Astrocyte (in vitro differentiated cells and primary cell): ENCODE measurements around the gene ZNF155. TPM values are rescaled to one million over a fixed set of nuclear protein-coding genes. Genes with fewer than 3 reads are reported as not detected.
"Not testable (repeated sequence)": the region's sequence is repeated elsewhere in the genome, so short reads cannot be mapped to it uniquely, and the experiment has no call there.

Source experiments
- DNase-seq: peaks from one replicate; pipeline ENCODE4 v3.0.0-alpha.2; 2010; ENCODE audit warnings: low read depth
- FAIRE-seq: peaks from 2 replicates; lab custom pipeline; 2011; peaks lifted over from hg19 to GRCh38; lab: Jason Lieb, UNC
- H2AFZ ChIP-seq: 2 replicates; pipeline ENCODE4 v1.6.0; 2012; ENCODE audit warnings: low read depth, low read length, inconsistent platforms
- H3K27ac ChIP-seq: 2 replicates; pipeline ENCODE4 v1.5.1; 2011; ENCODE audit warnings: low read depth, low read length, inconsistent platforms
- H3K27me3 ChIP-seq: 2 replicates; pipeline ENCODE4 v1.6.0; 2011; ENCODE audit warnings: low read length, inconsistent platforms; ENCODE audit not compliant: insufficient read depth
- H3K36me3 ChIP-seq: 2 replicates; pipeline ENCODE4 v1.5.1; 2011; ENCODE audit warnings: low read length, inconsistent platforms; ENCODE audit not compliant: insufficient read depth
- H3K4me1 ChIP-seq: 2 replicates; pipeline ENCODE4 v1.5.1; 2011; ENCODE audit warnings: low read length, inconsistent platforms; ENCODE audit not compliant: insufficient read depth
- H3K4me2 ChIP-seq: 2 replicates; pipeline ENCODE4 v1.6.0; 2012; ENCODE audit warnings: low read length, inconsistent platforms
- H3K4me3 ChIP-seq: 2 replicates; pipeline ENCODE4 v1.5.1; 2011; ENCODE audit warnings: low read depth, mild to moderate bottlenecking, low read length, inconsistent platforms; ENCODE audit not compliant: insufficient read depth
- H3K79me2 ChIP-seq: 2 replicates; pipeline ENCODE4 v1.6.0; 2012; ENCODE audit warnings: mild to moderate bottlenecking, low read length, inconsistent platforms; ENCODE audit not compliant: insufficient read depth
- H3K9ac ChIP-seq: 2 replicates; pipeline ENCODE4 v1.6.0; 2012; ENCODE audit warnings: mild to moderate bottlenecking, low read length, inconsistent platforms
- H3K9me3 ChIP-seq: 2 replicates; pipeline ENCODE4 v1.5.1; 2012; ENCODE audit warnings: low read depth, mild to moderate bottlenecking, low read length, inconsistent platforms; ENCODE audit not compliant: insufficient read depth
- H4K20me1 ChIP-seq: 2 replicates; pipeline ENCODE4 v1.6.0; 2012; ENCODE audit warnings: low read length, inconsistent platforms; ENCODE audit not compliant: insufficient read depth
- H3K27ac Mint-ChIP-seq: one replicate; pipeline ENCODE4 v1.8.0; 2021; ENCODE audit warnings: mild to moderate bottlenecking, mixed read lengths; ENCODE audit not compliant: unreplicated experiment
- H3K27me3 Mint-ChIP-seq: one replicate; pipeline ENCODE4 v1.8.0; 2021; ENCODE audit warnings: low read depth, mixed read lengths; ENCODE audit not compliant: unreplicated experiment
- H3K36me3 Mint-ChIP-seq: one replicate; pipeline ENCODE4 v1.8.0; 2021; ENCODE audit warnings: low read depth, mixed read lengths; ENCODE audit not compliant: unreplicated experiment
- H3K4me1 Mint-ChIP-seq: one replicate; pipeline ENCODE4 v1.8.0; 2021; ENCODE audit warnings: low read depth, mixed read lengths; ENCODE audit not compliant: unreplicated experiment
- H3K4me3 Mint-ChIP-seq: one replicate; pipeline ENCODE4 v1.8.0; 2021; ENCODE audit warnings: mild to moderate bottlenecking, moderate library complexity, mixed read lengths; ENCODE audit not compliant: unreplicated experiment
- H3K9me3 Mint-ChIP-seq: one replicate; pipeline ENCODE4 v1.8.0; 2021; ENCODE audit warnings: mild to moderate bottlenecking, mixed read lengths; ENCODE audit not compliant: unreplicated experiment
- EZH2 ChIP-seq: IDR thresholded peaks from 2 replicates; pipeline ENCODE4 v1.6.1; 2012; ENCODE audit warnings: mild to moderate bottlenecking, low read length, inconsistent platforms; ENCODE audit not compliant: insufficient read depth
- total RNA-seq: library from RNA; stranded (reverse); gene quantifications from 2 replicates; pipeline ENCODE4 v1.2.1, GENCODE V29; 2021
- TF ChIP-seq, protein P1 (sequence below): IDR thresholded peaks from 2 replicates; pipeline ENCODE4 v1.5.1; 2011; ENCODE audit warnings: low read depth, mild to moderate bottlenecking, inconsistent platforms, low read length, moderate library complexity; ENCODE audit not compliant: insufficient read depth

The ZNF155 gene
- total RNA-seq, 1 donor from 2014 or later = 6.2 TPM

DNA sequence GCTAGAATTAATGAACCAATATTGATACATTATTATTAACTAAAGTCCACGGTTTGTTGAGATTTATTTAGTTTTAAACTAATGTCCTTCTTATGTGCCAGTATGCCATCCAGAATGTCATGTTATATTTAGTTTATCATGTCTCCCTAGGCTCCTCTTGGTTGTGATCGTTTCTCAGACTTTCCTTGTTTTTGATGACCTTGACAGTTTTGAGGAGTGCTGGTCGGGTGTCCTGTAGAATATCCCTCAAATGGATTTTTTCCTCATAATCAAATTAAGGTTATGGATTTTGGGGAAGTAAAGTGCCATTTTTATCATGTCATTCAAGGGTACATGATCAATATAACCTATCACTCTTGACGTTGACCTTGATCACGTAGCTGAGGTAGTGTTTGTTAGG is 42.8 kb upstream of the ZNF155 start:
- H3K4me1 ChIP-seq = no peaks in the 10 kb centered on the region
- TF ChIP-seq, protein P1, sequence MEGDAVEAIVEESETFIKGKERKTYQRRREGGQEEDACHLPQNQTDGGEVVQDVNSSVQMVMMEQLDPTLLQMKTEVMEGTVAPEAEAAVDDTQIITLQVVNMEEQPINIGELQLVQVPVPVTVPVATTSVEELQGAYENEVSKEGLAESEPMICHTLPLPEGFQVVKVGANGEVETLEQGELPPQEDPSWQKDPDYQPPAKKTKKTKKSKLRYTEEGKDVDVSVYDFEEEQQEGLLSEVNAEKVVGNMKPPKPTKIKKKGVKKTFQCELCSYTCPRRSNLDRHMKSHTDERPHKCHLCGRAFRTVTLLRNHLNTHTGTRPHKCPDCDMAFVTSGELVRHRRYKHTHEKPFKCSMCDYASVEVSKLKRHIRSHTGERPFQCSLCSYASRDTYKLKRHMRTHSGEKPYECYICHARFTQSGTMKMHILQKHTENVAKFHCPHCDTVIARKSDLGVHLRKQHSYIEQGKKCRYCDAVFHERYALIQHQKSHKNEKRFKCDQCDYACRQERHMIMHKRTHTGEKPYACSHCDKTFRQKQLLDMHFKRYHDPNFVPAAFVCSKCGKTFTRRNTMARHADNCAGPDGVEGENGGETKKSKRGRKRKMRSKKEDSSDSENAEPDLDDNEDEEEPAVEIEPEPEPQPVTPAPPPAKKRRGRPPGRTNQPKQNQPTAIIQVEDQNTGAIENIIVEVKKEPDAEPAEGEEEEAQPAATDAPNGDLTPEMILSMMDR = no peak
- no peak for TF ChIP-seq EZH2
- Mint-ChIP-seq H3K36me3 (no peaks in the 10 kb centered on the region), H3K4me1 (no peaks in the 10 kb centered on the region), H3K27me3 (peaks cover 7% of the 10 kb centered on the region), H3K9me3 (no peaks in the 10 kb centered on the region), H3K4me3 (no peak overlapping the region), H3K27ac (no peak overlapping the region)
- H3K27ac ChIP-seq = no peak overlapping the region
- no peaks in the 10 kb centered on the region for H3K79me2 ChIP-seq
- H4K20me1 ChIP-seq = no peaks in the 10 kb centered on the region
- H3K9me3 ChIP-seq = no peaks in the 10 kb centered on the region
- H3K9ac ChIP-seq = no peak overlapping the region
- no peak overlapping the region for H3K4me2 ChIP-seq
- no peak overlapping the region for H2AFZ ChIP-seq
- H3K27me3 ChIP-seq = no peaks in the 10 kb centered on the region
- FAIRE-seq (no peak), DNase-seq (no peak)
- no peak overlapping the region for H3K4me3 ChIP-seq
- no peaks in the 10 kb centered on the region for H3K36me3 ChIP-seq

DNA sequence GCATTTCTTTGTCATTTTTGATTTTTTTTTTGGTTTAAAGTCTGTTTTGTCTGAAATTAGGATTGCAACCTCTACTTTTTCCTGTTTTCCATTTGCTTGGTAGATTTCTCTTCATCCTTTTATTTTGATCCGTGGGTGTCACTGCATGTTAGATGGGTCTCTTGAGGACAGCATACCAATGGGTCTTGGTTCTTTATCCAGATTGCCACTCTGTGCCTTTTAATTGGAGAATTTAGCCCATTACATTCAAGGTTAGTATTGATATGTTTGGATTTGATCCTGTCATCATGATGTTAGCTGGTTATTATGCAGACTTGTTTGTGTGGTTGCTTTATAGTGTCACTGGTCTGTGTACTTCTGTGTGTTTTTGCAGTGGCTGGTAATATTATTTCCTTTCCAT is 36.6 kb upstream of the ZNF155 start:
- peaks cover 21% of the 10 kb centered on the region for H3K9me3 Mint-ChIP-seq
- not testable (repeated sequence) for H3K4me1 ChIP-seq, H3K27me3 Mint-ChIP-seq, H3K9me3 ChIP-seq, H3K9ac ChIP-seq, H3K27me3 ChIP-seq, FAIRE-seq, H3K4me1 Mint-ChIP-seq, H3K27ac ChIP-seq, H4K20me1 ChIP-seq, H3K27ac Mint-ChIP-seq, H3K36me3 Mint-ChIP-seq, H3K4me2 ChIP-seq, H3K79me2 ChIP-seq, H3K4me3 Mint-ChIP-seq, H2AFZ ChIP-seq, H3K36me3 ChIP-seq, H3K4me3 ChIP-seq, DNase-seq

DNA sequence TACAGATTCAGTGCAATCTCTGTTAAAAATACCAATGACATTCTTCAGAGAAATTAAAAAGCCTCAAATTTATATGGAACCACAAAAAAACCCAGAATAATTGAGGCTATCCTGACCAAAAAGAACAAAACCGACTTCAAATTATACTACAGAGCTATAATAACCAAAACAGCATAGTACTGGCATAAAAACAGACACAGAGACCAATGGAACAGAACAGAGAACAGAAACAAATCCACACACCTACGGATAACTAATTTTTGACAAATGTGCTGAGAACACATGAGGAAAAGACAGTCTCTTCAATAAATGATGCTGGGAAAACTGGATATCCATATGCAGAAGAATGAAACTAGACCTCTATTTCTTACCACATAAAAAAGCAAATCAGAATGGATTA is 34.2 kb upstream of the ZNF155 start:
- not testable (repeated sequence) for H3K4me2 ChIP-seq, H3K4me3 ChIP-seq, H4K20me1 ChIP-seq, H3K36me3 Mint-ChIP-seq, H3K4me1 ChIP-seq, H3K36me3 ChIP-seq, H2AFZ ChIP-seq, FAIRE-seq, H3K27ac Mint-ChIP-seq, H3K27ac ChIP-seq, H3K9ac ChIP-seq, H3K27me3 ChIP-seq, H3K9me3 ChIP-seq, H3K4me1 Mint-ChIP-seq, DNase-seq, H3K79me2 ChIP-seq, H3K27me3 Mint-ChIP-seq
- peak overlapping the region; percentile 28 for H3K4me3 Mint-ChIP-seq
- H3K9me3 Mint-ChIP-seq = peaks cover 22% of the 10 kb centered on the region
